HCT116 (cell line): ENCODE measurements around the gene PGM3.

ENCODE experiments used
- EZH2 ChIP-seq: fragments of 200-600 bp; sonication (generic); IDR thresholded peaks from 2 replicates; pipeline ENCODE4 v1.6.1; 2017; ENCODE audit warnings: antibody characterized with exemption, mixed run types
- POLR2AphosphoS5 ChIP-seq: IDR thresholded peaks from 2 replicates; pipeline ENCODE4 v1.6.1; 2011; ENCODE audit warnings: mild to moderate bottlenecking, low read depth, low read length, moderate library complexity
- SP1 ChIP-seq: IDR thresholded peaks from 2 replicates; pipeline ENCODE4 v1.6.1; 2012; ENCODE audit warnings: low read depth

DNA sequence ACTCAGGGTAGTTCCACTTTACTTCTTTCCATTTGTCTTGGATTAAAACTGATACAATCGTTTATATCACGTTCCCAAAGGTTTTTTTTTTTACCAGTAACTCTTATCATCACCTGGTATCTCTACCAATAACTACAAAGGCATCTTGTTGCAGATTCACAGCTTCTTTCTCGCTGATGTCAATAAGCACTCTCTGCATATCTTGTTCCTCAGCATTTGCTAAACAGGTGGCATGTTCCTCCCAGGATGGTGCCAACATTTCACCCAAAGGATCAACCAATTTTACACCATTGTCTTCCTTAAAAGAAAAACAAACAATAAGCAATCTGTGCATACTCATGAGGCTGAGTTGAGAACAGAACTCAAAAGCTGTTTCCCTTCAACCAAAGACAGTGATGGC, 4.6 kb downstream of the PGM3 start:
- no peak for TF ChIP-seq POLR2AphosphoS5
- TF ChIP-seq SP1, result no peak
- TF ChIP-seq EZH2, result no peak
